ENCODE results near the gene MAMDC4. TPM values are rescaled to one million over a fixed set of nuclear protein-coding genes. Genes with fewer than 3 reads are reported as not detected.

Gene MAMDC4
- total RNA-seq, 2 experiments from 2014 or later: 18.5 to 19.1 TPM

DNA sequence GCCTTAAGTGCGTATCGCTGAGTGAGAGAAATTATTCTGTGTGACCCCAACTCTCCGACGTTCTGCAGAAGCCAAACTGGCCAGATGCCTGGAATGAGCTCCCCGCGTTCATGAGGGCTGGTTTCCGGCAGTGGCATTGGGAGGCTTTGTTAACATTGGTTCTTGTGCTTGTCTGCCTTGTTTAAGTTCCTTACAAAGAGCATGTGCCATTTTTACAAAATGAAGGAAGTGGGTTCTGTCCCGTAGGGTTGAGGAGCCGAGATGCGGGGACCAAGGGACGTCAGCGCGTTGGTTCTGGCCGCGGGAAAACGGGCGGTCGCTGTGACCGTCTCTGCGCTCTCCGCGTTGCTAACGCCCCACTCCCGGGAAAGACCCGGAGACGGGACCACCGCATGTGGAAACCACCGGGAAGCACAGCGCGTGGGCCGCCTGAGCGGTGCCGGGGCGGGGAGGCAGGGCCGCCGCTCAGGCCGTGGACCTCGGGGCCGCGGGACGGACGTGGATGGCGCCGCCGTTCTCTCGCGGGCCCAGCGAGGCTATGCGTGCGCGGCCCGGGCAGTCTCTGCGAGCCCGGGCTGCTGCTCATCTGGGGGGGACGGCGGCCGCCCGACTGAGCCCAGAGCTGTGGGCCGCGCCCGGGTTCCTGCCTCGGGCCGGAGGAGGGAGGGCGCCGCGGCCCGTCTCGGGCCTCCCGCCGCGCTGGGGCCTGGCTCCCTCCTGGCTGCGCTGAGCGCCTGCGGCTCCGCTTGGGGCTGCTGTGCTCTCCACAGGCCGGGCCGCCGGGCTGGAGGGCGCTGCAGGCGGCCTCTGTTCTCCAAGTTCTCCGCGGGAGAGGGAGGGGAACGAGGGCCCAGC, 30.9 kb upstream of the MAMDC4 start:
- intact Hi-C loops (cut with micrococcal nuclease): no loop called here
- Mint-ChIP-seq H3K4me3 (no peak overlapping the region), H3K9me3 (no peaks in the 10 kb centered on the region), H3K27me3 (no peaks in the 10 kb centered on the region), H3K27ac (no peak overlapping the region), H3K36me3 (ENCODE audit: low read depth) (peaks cover 8% of the 10 kb centered on the region), H3K4me1 (ENCODE audit: low read depth) (peaks cover 8% of the 10 kb centered on the region)
- DNase-seq: no peak
- ChIA-PET POLR2A (interaction anchor here (0.7 kb wide), 1 partner anchor 12 kb away, joined by 3 read pairs; no protein-coding TSS in a partner anchor), CTCF (interaction anchor here (0.7 to 1.2 kb wide), 2 partner anchors 13 to 21 kb away, joined by 3 to 4 read pairs; partner anchors contain the start of genes AJM1 and RABL6)
- no peak for ATAC-seq
- TF ChIP-seq, protein P1, sequence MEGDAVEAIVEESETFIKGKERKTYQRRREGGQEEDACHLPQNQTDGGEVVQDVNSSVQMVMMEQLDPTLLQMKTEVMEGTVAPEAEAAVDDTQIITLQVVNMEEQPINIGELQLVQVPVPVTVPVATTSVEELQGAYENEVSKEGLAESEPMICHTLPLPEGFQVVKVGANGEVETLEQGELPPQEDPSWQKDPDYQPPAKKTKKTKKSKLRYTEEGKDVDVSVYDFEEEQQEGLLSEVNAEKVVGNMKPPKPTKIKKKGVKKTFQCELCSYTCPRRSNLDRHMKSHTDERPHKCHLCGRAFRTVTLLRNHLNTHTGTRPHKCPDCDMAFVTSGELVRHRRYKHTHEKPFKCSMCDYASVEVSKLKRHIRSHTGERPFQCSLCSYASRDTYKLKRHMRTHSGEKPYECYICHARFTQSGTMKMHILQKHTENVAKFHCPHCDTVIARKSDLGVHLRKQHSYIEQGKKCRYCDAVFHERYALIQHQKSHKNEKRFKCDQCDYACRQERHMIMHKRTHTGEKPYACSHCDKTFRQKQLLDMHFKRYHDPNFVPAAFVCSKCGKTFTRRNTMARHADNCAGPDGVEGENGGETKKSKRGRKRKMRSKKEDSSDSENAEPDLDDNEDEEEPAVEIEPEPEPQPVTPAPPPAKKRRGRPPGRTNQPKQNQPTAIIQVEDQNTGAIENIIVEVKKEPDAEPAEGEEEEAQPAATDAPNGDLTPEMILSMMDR (IDR thresholded peaks at IDR 0.05): no peak

DNA sequence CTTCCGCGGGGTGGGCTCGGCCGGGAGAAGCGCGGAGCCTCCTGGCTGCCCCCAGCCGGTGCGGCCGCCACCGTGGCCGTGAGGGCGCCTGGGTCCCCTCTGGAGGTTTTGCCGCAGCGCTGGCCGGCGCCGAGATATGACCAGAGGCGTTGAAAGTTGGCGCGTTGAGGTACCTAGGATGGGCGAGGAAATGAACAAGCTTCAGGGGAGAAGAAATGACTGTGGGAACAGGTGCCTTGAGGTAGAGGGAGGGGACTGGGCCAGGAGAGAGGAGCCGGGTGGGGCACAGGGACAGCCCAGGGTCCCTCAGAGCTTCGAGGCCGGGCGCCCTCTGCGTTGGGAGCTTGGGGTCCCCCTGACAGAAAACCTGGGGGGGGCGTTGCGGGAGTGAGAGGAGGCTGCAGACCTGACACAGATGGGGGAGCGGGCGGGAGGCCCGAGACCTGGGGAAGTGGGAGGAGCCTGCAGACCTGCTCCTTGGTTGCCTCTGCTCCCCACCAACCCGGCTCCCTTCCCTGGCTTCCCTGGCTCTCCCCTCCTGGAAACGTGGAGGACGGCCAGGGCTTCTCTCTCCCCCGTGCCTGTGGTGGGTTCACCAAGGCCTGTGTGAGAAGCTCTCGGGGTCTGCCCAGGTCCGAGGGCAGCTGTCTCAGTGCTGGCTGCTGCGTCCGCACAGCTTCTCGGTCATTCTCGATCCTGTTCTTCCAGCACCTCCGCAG, 30.2 kb upstream of the MAMDC4 start:
- intact Hi-C loops (cut with micrococcal nuclease): no loop called here
- Mint-ChIP-seq H3K27ac (no peak overlapping the region), H3K4me3 (no peak overlapping the region), H3K4me1 (ENCODE audit: low read depth) (peaks cover 7% of the 10 kb centered on the region), H3K36me3 (ENCODE audit: low read depth) (peaks cover 7% of the 10 kb centered on the region), H3K9me3 (no peaks in the 10 kb centered on the region), H3K27me3 (no peaks in the 10 kb centered on the region)
- DNase-seq (no peak), ATAC-seq (no peak)
- ChIA-PET POLR2A (interaction anchor here (0.7 to 0.8 kb wide), 2 partner anchors 12 to 13 kb away, joined by 3 read pairs; no protein-coding TSS in a partner anchor), CTCF (interaction anchor here (2.7 kb wide), 1 partner anchor 20 kb away, joined by 8 read pairs; the partner anchor contains the start of gene AJM1)
- TF ChIP-seq, protein P1 (IDR thresholded peaks at IDR 0.05): no peak

DNA sequence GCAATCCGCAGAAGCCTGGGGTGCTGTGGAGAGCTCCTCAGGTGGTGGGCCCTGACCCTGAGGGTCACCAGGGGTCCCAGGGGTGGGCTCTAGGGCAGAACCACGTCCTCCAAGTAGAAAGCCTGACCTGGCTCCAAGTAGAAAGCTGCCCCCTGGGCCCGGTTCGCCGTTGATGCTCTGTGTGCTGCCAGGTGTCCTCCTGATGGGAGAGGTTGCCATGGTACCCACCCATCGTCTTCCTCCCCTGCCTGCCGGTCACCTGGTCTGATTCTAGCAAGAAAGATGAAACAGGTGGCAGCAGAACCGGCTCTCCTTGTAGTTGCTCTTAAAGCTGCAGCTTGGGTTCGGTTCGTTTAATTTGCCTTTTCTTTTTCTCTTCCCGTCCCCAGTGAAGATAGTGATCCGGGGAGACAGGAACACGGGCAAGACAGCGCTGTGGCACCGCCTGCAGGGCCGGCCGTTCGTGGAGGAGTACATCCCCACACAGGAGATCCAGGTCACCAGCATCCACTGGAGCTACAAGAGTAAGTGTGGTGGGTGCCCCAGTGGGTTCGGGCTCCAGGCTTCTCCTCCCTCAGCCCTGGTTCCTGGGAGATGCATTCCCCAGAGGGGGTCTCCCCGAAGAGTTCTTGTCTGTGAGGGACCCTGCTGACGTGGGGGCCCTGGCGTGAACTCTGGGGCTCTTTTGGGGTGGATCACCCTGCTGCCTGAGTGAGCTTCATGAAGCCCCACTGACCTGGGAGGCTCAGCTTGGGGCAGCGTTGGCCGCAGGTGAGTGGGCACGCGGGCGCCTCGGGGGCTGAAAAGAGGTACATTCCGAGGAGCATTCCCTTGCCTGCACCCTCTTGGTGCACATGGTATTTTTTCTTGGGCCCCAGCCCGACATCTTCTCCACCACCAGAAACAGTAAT, 28.8 kb upstream of the MAMDC4 start:
- H3K36me3 Mint-ChIP-seq (ENCODE audit: low read depth): peaks cover 5% of the 10 kb centered on the region
- intact Hi-C loops (cut with micrococcal nuclease): no loop called here
- H3K4me1 Mint-ChIP-seq (ENCODE audit: low read depth): peaks cover 5% of the 10 kb centered on the region
- H3K27me3 Mint-ChIP-seq: no peaks in the 10 kb centered on the region
- H3K9me3 Mint-ChIP-seq: no peaks in the 10 kb centered on the region
- TF ChIP-seq, protein P1 (IDR thresholded peaks at IDR 0.05): no peak
- ATAC-seq: no peak
- no peak overlapping the region for H3K4me3 Mint-ChIP-seq
- POLR2A ChIA-PET: interaction anchor here (0.8 to 1.2 kb wide), 3 partner anchors 13 to 121 kb away, joined by 3 to 4 read pairs (median 3); partner anchors contain the start of gene FBXW5
- no peak overlapping the region for H3K27ac Mint-ChIP-seq
- no peak for DNase-seq
- CTCF ChIA-PET: interaction anchor here (0.7 to 2.7 kb wide), 3 partner anchors 10 to 19 kb away, joined by 3 to 8 read pairs (median 5); partner anchors contain the start of gene AJM1

DNA sequence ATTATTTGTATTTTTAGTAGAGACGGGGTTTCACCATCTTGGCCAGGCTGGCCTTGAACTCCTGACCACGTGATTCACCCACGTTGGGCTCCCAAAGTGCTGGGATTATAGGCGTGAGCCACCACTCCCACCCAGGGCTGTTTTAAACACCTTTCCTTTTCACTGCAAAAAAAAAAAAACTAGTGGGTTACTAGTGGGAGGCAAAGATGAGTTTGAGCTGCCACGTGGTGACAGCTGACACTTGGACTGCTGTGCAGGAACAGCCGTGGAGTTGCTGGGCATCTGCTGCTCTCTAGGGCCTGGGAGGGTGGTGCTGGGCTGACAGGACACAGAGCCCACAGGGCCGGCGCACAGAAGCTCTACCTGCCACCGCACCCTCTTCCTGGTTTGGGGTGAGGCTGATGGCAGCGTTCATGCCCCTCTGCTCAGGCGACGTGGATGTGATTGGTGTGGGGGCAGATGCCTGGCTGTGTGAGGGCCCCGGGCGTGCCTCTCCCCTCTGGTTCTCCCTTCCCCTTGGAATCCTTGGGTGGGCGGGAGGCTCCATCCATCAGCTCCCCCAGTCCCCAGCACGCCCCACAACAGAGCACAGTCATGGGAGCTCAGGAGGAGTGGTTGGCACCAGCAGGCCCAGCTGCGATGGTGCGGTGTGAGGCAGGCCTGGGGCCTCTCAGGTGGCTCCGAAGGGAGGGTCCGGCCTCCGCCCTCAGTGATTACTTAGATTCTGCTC, 27.5 kb upstream of the MAMDC4 start:
- peaks cover 6% of the 10 kb centered on the region for H3K36me3 Mint-ChIP-seq (ENCODE audit: low read depth)
- intact Hi-C loops (cut with micrococcal nuclease): no loop called here
- CTCF ChIA-PET: interaction anchor here (2.7 kb wide), 1 partner anchor 17 kb away, joined by 8 read pairs; the partner anchor contains the start of gene AJM1

More for the DNA sequence above, 27.5 kb upstream of the MAMDC4 start:
- Mint-ChIP-seq H3K4me1 (ENCODE audit: low read depth) (peaks cover 5% of the 10 kb centered on the region), H3K9me3 (no peaks in the 10 kb centered on the region), H3K27me3 (no peaks in the 10 kb centered on the region), H3K4me3 (no peak overlapping the region), H3K27ac (no peak overlapping the region)
- ATAC-seq (no peak), DNase-seq (no peak)
- POLR2A ChIA-PET: interaction anchor here (0.6 to 1.2 kb wide), 2 partner anchors 120 to 247 kb away, joined by 4 read pairs; partner anchors contain the start of gene FBXW5
- TF ChIP-seq, protein P1 (IDR thresholded peaks at IDR 0.05): no peak
